T-cell (primary cell): ENCODE results near the gene MRPS12. TPM values are rescaled to one million over a fixed set of nuclear protein-coding genes. Genes with fewer than 3 reads are reported as not detected.
"Not testable (repeated sequence)": the region's sequence is repeated elsewhere in the genome, so short reads cannot be mapped to it uniquely, and the experiment has no call there.

ENCODE experiments used
- ATAC-seq, 4 experiments: fragments of 200-7000 bp in 3 of 4; fragments of 150-1000 bp in 1 of 4; cut with Tn5 transposase; replicated peaks in 1 of 4; 1 replicate in 3 of 4; 2 replicates in 1 of 4; pipeline ENCODE4 v1.10.0; 2021; ENCODE audit warnings: moderate library complexity in 3 of 4, mild to moderate bottlenecking in 2 of 4, moderate number of reproducible peaks in 1 of 4
- CTCF ChIA-PET, 2 donors: fragments of 300-600 bp; sonication (Branson Sonifier 250); formaldehyde crosslinking; loops; one replicate each; lab custom pipeline; 2022; ENCODE audit warnings: antibody characterized with exemption in 2 of 2; lab: Charles Lee
- POLR2A ChIA-PET, 2 donors: fragments of 300-600 bp; sonication (Branson Sonifier 250); formaldehyde crosslinking; loops; one replicate each; lab custom pipeline; 2022; ENCODE audit warnings: antibody characterized with exemption in 2 of 2; lab: Charles Lee
- DNase-seq, 35 experiments: peaks; one replicate each; pipeline versions ENCODE4 v3.0.0 to v3.0.0-alpha.2; 2013 to 2023
- H3K27ac ChIP-seq: one replicate; pipeline ENCODE4 v1.5.1; 2013; ENCODE audit warnings: low read length
- H3K27me3 ChIP-seq, 2 experiments: replicated peaks in 1 of 2; 1 replicate in 1 of 2; 2 replicates in 1 of 2; pipeline versions ENCODE4 v1.6.1 to v1.7.0; 2013; ENCODE audit warnings: low read length in 1 of 2, mixed read lengths in 1 of 2; ENCODE audit not compliant: control insufficient read depth in 2 of 2, insufficient read depth in 2 of 2; ENCODE audit errors: extremely low read depth in 1 of 2
- H3K36me3 ChIP-seq, 2 donors: 1 replicate in 1 of 2; 2 replicates in 1 of 2; pipeline versions ENCODE4 v1.6.1 to v1.7.0; 2013; ENCODE audit warnings: low read length in 1 of 2; ENCODE audit not compliant: control insufficient read depth in 2 of 2, insufficient read depth in 1 of 2; ENCODE audit errors: extremely low read depth in 1 of 2
- H3K4me1 ChIP-seq, 2 experiments: 1 replicate in 1 of 2; 2 replicates in 1 of 2; pipeline versions ENCODE4 v1.6.1 to v1.7.0; 2013; ENCODE audit warnings: low read length in 2 of 2, mixed read lengths in 1 of 2; ENCODE audit not compliant: insufficient read depth in 2 of 2, control insufficient read depth in 1 of 2; ENCODE audit errors: extremely low read depth in 1 of 2
- H3K4me3 ChIP-seq, 2 donors: 1 replicate in 1 of 2; 2 replicates in 1 of 2; pipeline versions ENCODE4 v1.5.1 to v1.7.0; 2013; ENCODE audit warnings: mild to moderate bottlenecking in 2 of 2, low read length in 1 of 2, moderate library complexity in 1 of 2; ENCODE audit not compliant: control insufficient read depth in 1 of 2; ENCODE audit errors: extremely low read depth in 1 of 2
- H3K9me3 ChIP-seq: 2 replicates; pipeline ENCODE4 v1.7.0; 2013
- H3K27ac Mint-ChIP-seq, 2 donors: one replicate each; pipeline ENCODE4 v1.8.0; 2020 to 2021; ENCODE audit warnings: mild to moderate bottlenecking in 2 of 2, mixed read lengths in 2 of 2
- H3K27me3 Mint-ChIP-seq, 2 donors: one replicate each; pipeline ENCODE4 v1.8.0; 2021 to 2022; ENCODE audit warnings: mixed read lengths in 2 of 2
- H3K36me3 Mint-ChIP-seq: one replicate; pipeline ENCODE4 v1.8.0; 2021; ENCODE audit warnings: mixed read lengths
- H3K4me1 Mint-ChIP-seq, 3 donors: one replicate each; pipeline ENCODE4 v1.8.0; 2020 to 2022; ENCODE audit warnings: mixed read lengths in 3 of 3, mild to moderate bottlenecking in 1 of 3
- H3K4me3 Mint-ChIP-seq, 3 donors: one replicate each; pipeline ENCODE4 v1.8.0; 2020 to 2022; ENCODE audit warnings: mild to moderate bottlenecking in 3 of 3, mixed read lengths in 3 of 3, moderate library complexity in 3 of 3
- H3K9me3 Mint-ChIP-seq, 3 donors: one replicate each; pipeline ENCODE4 v1.8.0; 2020 to 2022; ENCODE audit warnings: mixed read lengths in 3 of 3
- WGBS: methylation state at CpG from one replicate; pipeline ENCODE4 v1.1.5; 2013; ENCODE audit warnings: missing lambda C conversion rate; ENCODE audit not compliant: insufficient coverage; 5-methylcytosine and 5-hydroxymethylcytosine counted together
- total RNA-seq, 35 experiments: library from RNA in 6 of 35; stranded (reverse) in 6 of 35; fragments of 120-200 nt in 1 of 35; gene quantifications; one replicate each; pipeline versions ENCODE4 v1.2.1 to v1.2.4 and lab custom pipeline; 2013 to 2026

MRPS12 gene
- 10 to 100 TPM; 17.3 to 35.1 (median 32.8) TPM for total RNA-seq
- total RNA-seq (2013) = 23.6 TPM
- 8.4 to 81.0 (median 18.1) reads per million in 29 experiments for total RNA-seq (lab: John Stamatoyannopoulos, UW)

- CTCF ChIA-PET = interaction anchor here (0.5 to 2.2 kb wide), 23 partner anchors 9 to 557 kb away, joined by 3 to 33 read pairs (median 5); partner anchors contain the start of genes ACTN4 (in 1 of the 2), ECH1 (in 1 of the 2), EIF3K (in 1 of the 2) and FAM98C (in 1 of the 2)
- Mint-ChIP-seq H3K36me3 (peaks cover 23% of the 10 kb centered on the region), H3K27ac (peak within 1 kb of the TSS; percentile 96 to 99), H3K4me3 (peak within 1 kb of the TSS; percentile 97 to 99 (median 97)), H3K27me3 (no peaks in the 10 kb centered on the region), H3K4me1 (peaks cover 34 to 50% (median 39%) of the 10 kb centered on the region in 3 donors), H3K9me3 (peaks cover 0 to 5% (median 4%) of the 10 kb centered on the region in 3 donors)
- WGBS = under 1% methylated on average over 31 of the region's 40 CpGs
- Histone ChIP-seq H3K4me1 (peaks cover 10 to 67% of the 10 kb centered on the region in 2 experiments), H3K27me3 (no peaks in the 10 kb centered on the region), H3K27ac (peak within 1 kb of the TSS; percentile 86), H3K9me3 (no peaks in the 10 kb centered on the region), H3K4me3 (peak within 1 kb of the TSS; percentile 86 to 89), H3K36me3 (peaks cover 15 to 20% of the 10 kb centered on the region in 2 donors)
- DNase-seq = peak in 33 of 35 experiments; percentile 96 to 100 (median 98)
- POLR2A ChIA-PET = interaction anchor here in 1 of 2 donors (0.5 to 2.3 kb wide), 4 partner anchors 24 to 543 kb away, joined by 3 to 11 read pairs (median 6); partner anchors contain the start of genes GGN, NFKBIB and SIRT2
- peak; percentile 93 to 95 (median 95) for ATAC-seq
Observed at GRCh38 chr19:38930776-38931520, at the start of gene MRPS12. MRPS12 (plus strand) TSS chr19:38930944; CDS start chr19:38931295, 351 bp downstream.

GRCh38 chr19:38883286-38883685 lies 47.5 kb upstream of the MRPS12 start:
- Histone ChIP-seq H3K27me3 (no peaks in the 10 kb centered on the region), H3K9me3 (no peaks in the 10 kb centered on the region), H3K4me3 (no peak overlapping the region), H3K27ac (no peak overlapping the region), H3K4me1 (peaks cover 7 to 37% of the 10 kb centered on the region in 2 experiments), H3K36me3 (peaks cover 0 to 21% of the 10 kb centered on the region in 2 donors)
- Mint-ChIP-seq H3K27ac (peak overlapping the region; percentile 39 to 48), H3K36me3 (peaks cover 11% of the 10 kb centered on the region), H3K4me1 (peaks cover 8 to 31% (median 25%) of the 10 kb centered on the region in 3 donors), H3K4me3 (no peak overlapping the region), H3K27me3 (no peaks in the 10 kb centered on the region), H3K9me3 (no peaks in the 10 kb centered on the region)
- ChIA-PET CTCF (no interaction called here), POLR2A (interaction anchor here in 1 of 2 donors (1.2 kb wide), 1 partner anchor 41 kb away, joined by 3 read pairs; no protein-coding TSS in a partner anchor)
- DNase-seq (no peak), ATAC-seq (no peak)
- no CpG with 5 or more reads among the region's 9 CpGs for WGBS

DNA sequence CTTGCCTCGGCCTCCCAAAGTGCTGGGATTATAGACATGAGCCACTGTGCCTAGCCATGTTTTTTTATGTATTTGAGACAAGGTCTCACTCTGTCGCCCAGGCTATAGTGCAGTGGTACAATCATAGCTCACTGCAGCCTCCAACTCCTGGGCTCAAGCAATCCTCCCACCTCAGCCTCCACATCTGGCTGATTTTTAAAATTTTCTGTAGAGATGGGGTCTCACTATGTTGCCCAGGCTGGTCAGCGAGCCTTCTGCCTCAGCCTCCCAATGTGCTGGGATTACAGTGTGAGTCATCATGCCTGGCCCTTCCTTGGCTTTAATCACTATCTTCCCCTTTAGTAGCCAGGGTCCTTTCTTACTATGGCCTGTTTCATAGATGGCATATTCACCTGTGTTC lies 46.1 kb upstream of the MRPS12 start:
- Histone ChIP-seq H3K4me1 (peaks cover 0 to 22% of the 10 kb centered on the region in 2 experiments), H3K36me3 (peaks cover 12 to 35% of the 10 kb centered on the region in 2 donors)
- H3K4me1 Mint-ChIP-seq = peaks cover 0 to 19% (median 17%) of the 10 kb centered on the region in 3 donors
- WGBS = 100% methylated on average over 1 of the region's 3 CpGs
- H3K4me3 Mint-ChIP-seq, DNase-seq, H3K27ac ChIP-seq, H3K27me3 Mint-ChIP-seq, H3K9me3 ChIP-seq, H3K27ac Mint-ChIP-seq, H3K9me3 Mint-ChIP-seq, H3K27me3 ChIP-seq, H3K4me3 ChIP-seq, ATAC-seq: not testable (repeated sequence)
- ChIA-PET POLR2A (interaction anchor here in 1 of 2 donors (0.7 kb wide), 1 partner anchor 41 kb away, joined by 7 read pairs; no protein-coding TSS in a partner anchor), CTCF (interaction anchor here in 1 of 2 donors (0.6 kb wide), 1 partner anchor 482 kb away, joined by 3 read pairs; the partner anchor contains the start of gene FAM98C)
- H3K36me3 Mint-ChIP-seq = peaks cover 15% of the 10 kb centered on the region

- ChIA-PET POLR2A (no interaction called here), CTCF (no interaction called here)
- H3K27me3 Mint-ChIP-seq = no peaks in the 10 kb centered on the region
- DNase-seq (no peak), ATAC-seq (no peak)
- H3K27me3 ChIP-seq = no peaks in the 10 kb centered on the region
- 100% methylated on average over 8 of the region's 17 CpGs for WGBS
- H3K9me3 ChIP-seq = no peaks in the 10 kb centered on the region
- peaks cover 0 to 8% (median 4%) of the 10 kb centered on the region in 3 donors for H3K4me1 Mint-ChIP-seq
- H3K36me3 Mint-ChIP-seq = peaks cover 7% of the 10 kb centered on the region
- H3K4me3 Mint-ChIP-seq = no peak overlapping the region
- no peak overlapping the region for H3K27ac Mint-ChIP-seq
- H3K27ac ChIP-seq = no peak overlapping the region
- no peaks in the 10 kb centered on the region for H3K9me3 Mint-ChIP-seq
- H3K4me3 ChIP-seq = no peak overlapping the region
- H3K4me1 ChIP-seq = peaks cover 0 to 5% of the 10 kb centered on the region in 2 experiments
- peaks cover 13 to 26% of the 10 kb centered on the region in 2 donors for H3K36me3 ChIP-seq
Observed at GRCh38 chr19:38888876-38889275, 41.9 kb upstream of the MRPS12 start.

- no peaks in the 10 kb centered on the region for H3K27me3 ChIP-seq
- H3K9me3 ChIP-seq = no peaks in the 10 kb centered on the region
- H3K9me3 Mint-ChIP-seq = no peaks in the 10 kb centered on the region
- peaks cover 0 to 5% of the 10 kb centered on the region in 2 experiments for H3K4me1 ChIP-seq
- no peak for DNase-seq
- WGBS = 100% methylated on average over 1 of the region's 8 CpGs
- H3K27me3 Mint-ChIP-seq = no peaks in the 10 kb centered on the region
- POLR2A ChIA-PET = interaction anchor here in 1 of 2 donors (1.0 kb wide), 1 partner anchor 10 kb away, joined by 4 read pairs; the partner anchor contains the start of gene NFKBIB
- peaks cover 13 to 26% of the 10 kb centered on the region in 2 donors for H3K36me3 ChIP-seq
- ATAC-seq = no peak
- H3K36me3 Mint-ChIP-seq = peaks cover 10% of the 10 kb centered on the region
- CTCF ChIA-PET = interaction anchor here in 1 of 2 donors (1.0 kb wide), 1 partner anchor 20 kb away, joined by 5 read pairs; no protein-coding TSS in a partner anchor
- no peak overlapping the region for H3K27ac ChIP-seq
- no peak overlapping the region for H3K27ac Mint-ChIP-seq
- H3K4me3 Mint-ChIP-seq = no peak overlapping the region
- H3K4me1 Mint-ChIP-seq = peaks cover 4 to 8% (median 7%) of the 10 kb centered on the region in 3 donors
- no peak overlapping the region for H3K4me3 ChIP-seq
Observed at GRCh38 chr19:38889803-38890202, 40.9 kb upstream of the MRPS12 start.

- Mint-ChIP-seq H3K4me3 (no peak overlapping the region), H3K36me3 (peaks cover 10% of the 10 kb centered on the region), H3K9me3 (no peaks in the 10 kb centered on the region), H3K4me1 (peaks cover 7 to 8% (median 8%) of the 10 kb centered on the region in 3 donors), H3K27ac (no peak overlapping the region), H3K27me3 (no peaks in the 10 kb centered on the region)
- Histone ChIP-seq H3K36me3 (peaks cover 13 to 26% of the 10 kb centered on the region in 2 donors), H3K9me3 (no peaks in the 10 kb centered on the region), H3K27ac (no peak overlapping the region), H3K27me3 (no peaks in the 10 kb centered on the region), H3K4me1 (peaks cover 0 to 5% of the 10 kb centered on the region in 2 experiments), H3K4me3 (no peak overlapping the region)
- DNase-seq (no peak), ATAC-seq (no peak)
- POLR2A ChIA-PET = interaction anchor here in 1 of 2 donors (0.7 kb wide), 1 partner anchor 50 kb away, joined by 5 read pairs; no protein-coding TSS in a partner anchor
- CTCF ChIA-PET = interaction anchor here (0.6 to 1.0 kb wide), 2 partner anchors 20 to 627 kb away, joined by 5 to 8 read pairs; no protein-coding TSS in a partner anchor
Observed at GRCh38 chr19:38890686-38891085, 40.1 kb upstream of the MRPS12 start.
